ENCODE results near the gene BTBD3.

Gene BTBD3

GRCh38 chr20:11917663-11918062 lies at the start of gene BTBD3:
BTBD3 (plus strand) TSS chr20:11917893; CDS start chr20:11918276, 383 bp downstream.
- TF ChIP-seq CTCF (IDR thresholded peaks at IDR 0.05) = 0 out of 2 replicates have a peak, but pooled peaks have one; percentile 10
- no peak for TF ChIP-seq ZFX (IDR thresholded peaks at IDR 0.05; ENCODE audit: borderline replicate concordance)
- H3K27ac ChIP-seq = no peak within 1 kb of the TSS

- H3K27ac ChIP-seq = no peak overlapping the region
- TF ChIP-seq CTCF (IDR thresholded peaks at IDR 0.05) (no peak), ZFX (IDR thresholded peaks at IDR 0.05; ENCODE audit: borderline replicate concordance) (no peak)
Measured at GRCh38 chr20:11869641-11870040, 48.1 kb upstream of the BTBD3 start.

DNA sequence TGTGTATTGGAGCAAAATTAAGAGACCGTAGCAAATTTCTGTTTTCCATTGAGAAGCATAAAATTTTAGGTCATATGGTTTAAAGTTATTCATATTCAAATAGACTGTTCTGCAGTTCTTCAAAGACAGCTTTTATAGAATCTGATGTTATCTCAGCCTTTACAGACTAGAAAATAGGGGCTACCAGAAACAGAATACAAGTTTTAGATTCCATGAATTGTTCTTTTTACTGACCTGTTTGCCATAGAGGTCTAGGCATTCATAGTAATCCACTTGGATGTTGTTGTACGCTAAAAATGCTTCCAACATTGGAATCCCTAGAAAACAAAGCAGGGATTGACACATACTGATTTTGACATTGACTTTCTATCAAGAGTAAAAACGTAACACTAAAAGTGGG lies 47.3 kb upstream of the BTBD3 start:
- no peak overlapping the region for H3K27ac ChIP-seq
- no peak for TF ChIP-seq CTCF (IDR thresholded peaks at IDR 0.05)
- TF ChIP-seq ZFX (IDR thresholded peaks at IDR 0.05; ENCODE audit: borderline replicate concordance) = no peak

DNA sequence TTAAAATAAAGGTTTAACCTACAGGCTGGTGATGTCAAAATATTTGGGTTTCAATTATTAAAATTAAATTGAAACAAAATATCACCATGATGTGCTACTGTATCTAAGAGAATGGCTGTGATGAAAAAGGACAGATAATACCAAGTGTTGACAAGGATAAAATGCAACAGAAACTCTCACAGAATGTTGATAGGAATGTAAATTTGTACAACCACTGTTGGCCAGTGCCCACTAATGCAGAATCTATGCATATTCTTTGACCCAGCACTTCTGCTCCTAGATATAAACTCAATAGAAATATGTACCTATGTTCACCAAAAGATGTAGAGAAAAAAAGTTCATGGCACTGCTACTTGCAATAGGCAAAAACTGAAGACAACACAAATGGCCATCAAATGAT lies 41.1 kb upstream of the BTBD3 start:
- TF ChIP-seq CTCF (IDR thresholded peaks at IDR 0.05) = no peak
- TF ChIP-seq ZFX (IDR thresholded peaks at IDR 0.05; ENCODE audit: borderline replicate concordance) = no peak
- no peak overlapping the region for H3K27ac ChIP-seq

DNA sequence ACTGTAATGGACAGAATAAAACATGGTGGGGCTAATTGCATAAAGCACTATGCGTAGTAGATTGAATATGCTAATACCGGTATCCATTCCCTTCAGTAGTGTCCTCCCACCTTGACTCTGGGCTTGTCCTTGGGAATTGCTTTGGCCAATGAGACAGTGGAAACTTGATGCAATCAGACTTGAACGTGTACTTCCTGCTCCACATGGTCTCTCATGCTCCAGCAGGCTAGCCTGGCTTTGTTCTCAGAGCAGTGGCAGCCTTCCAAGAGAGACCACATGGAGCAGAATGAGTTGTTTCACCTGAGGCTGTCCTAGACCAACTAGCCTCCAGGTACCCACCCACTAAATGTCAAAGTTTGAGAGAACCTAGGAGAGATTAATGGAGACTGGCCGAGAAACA lies 37.0 kb upstream of the BTBD3 start:
- TF ChIP-seq CTCF (IDR thresholded peaks at IDR 0.05) = no peak
- TF ChIP-seq ZFX (IDR thresholded peaks at IDR 0.05; ENCODE audit: borderline replicate concordance) = no peak
- no peak overlapping the region for H3K27ac ChIP-seq

- H3K27ac ChIP-seq = no peak overlapping the region
- no peak for TF ChIP-seq ZFX (IDR thresholded peaks at IDR 0.05; ENCODE audit: borderline replicate concordance)
Measured at GRCh38 chr20:11881449-11881848, 36.2 kb upstream of the BTBD3 start.

GRCh38 chr20:11882651-11883050 lies 35.0 kb upstream of the BTBD3 start:
- no peak for TF ChIP-seq ZFX (IDR thresholded peaks at IDR 0.05; ENCODE audit: borderline replicate concordance)
- no peak for TF ChIP-seq CTCF (IDR thresholded peaks at IDR 0.05)
- H3K27ac ChIP-seq = no peak overlapping the region

GRCh38 chr20:11888648-11889047 lies 29.0 kb upstream of the BTBD3 start:
- TF ChIP-seq ZFX (IDR thresholded peaks at IDR 0.05; ENCODE audit: borderline replicate concordance) (no peak), CTCF (IDR thresholded peaks at IDR 0.05) (no peak)
- no peak overlapping the region for H3K27ac ChIP-seq

All from 22Rv1 (cell line).